Mesendoderm (in vitro differentiated cells): ENCODE data around the gene ANG.
"Not testable (repeated sequence)": the region's sequence is repeated elsewhere in the genome, so short reads cannot be mapped to it uniquely, and the experiment has no call there.

Experiments
- DNase-seq: peaks from one replicate; pipeline ENCODE4 v3.0.0; 2013
- H2AK5ac ChIP-seq: 2 replicates; pipeline ENCODE4 v1.6.1; 2013; ENCODE audit warnings: low read length, inconsistent platforms
- H2BK120ac ChIP-seq: 2 replicates; pipeline ENCODE4 v1.6.1; 2013; ENCODE audit warnings: low read depth, mild to moderate bottlenecking, low read length, moderate library complexity, mixed read lengths
- H2BK15ac ChIP-seq: replicated peaks from 2 replicates; pipeline ENCODE4 v1.6.1; 2013; ENCODE audit warnings: low read depth, mild to moderate bottlenecking, moderate library complexity
- H2BK5ac ChIP-seq: 2 replicates; pipeline ENCODE4 v1.6.1; 2013; ENCODE audit warnings: low read length, inconsistent platforms
- H3K18ac ChIP-seq: 2 replicates; pipeline ENCODE4 v1.6.1; 2013; ENCODE audit warnings: mild to moderate bottlenecking, low read length, mixed read lengths
- H3K23ac ChIP-seq: one replicate; pipeline ENCODE4 v1.6.1; 2013; ENCODE audit warnings: low read length
- H3K27ac ChIP-seq: 2 replicates; pipeline ENCODE4 v1.5.1; 2013; ENCODE audit warnings: low read depth, mild to moderate bottlenecking, inconsistent platforms, low read length, moderate library complexity
- H3K27me3 ChIP-seq: 2 replicates; pipeline ENCODE4 v1.6.1; 2013; ENCODE audit warnings: low read length, control low read depth, mild to moderate bottlenecking, inconsistent platforms; ENCODE audit not compliant: insufficient read depth, poor library complexity
- H3K36me3 ChIP-seq: 2 replicates; pipeline ENCODE4 v1.6.1; 2013; ENCODE audit warnings: low read length, inconsistent platforms; ENCODE audit not compliant: control insufficient read depth, insufficient read depth
- H3K4ac ChIP-seq: one replicate; pipeline ENCODE4 v1.6.1; 2013; ENCODE audit warnings: low read depth, mild to moderate bottlenecking, low read length, moderate library complexity
- H3K4me1 ChIP-seq: 2 replicates; pipeline ENCODE4 v1.6.1; 2013; ENCODE audit warnings: low read depth, low read length, inconsistent platforms; ENCODE audit not compliant: control insufficient read depth
- H3K4me2 ChIP-seq: 2 replicates; pipeline ENCODE4 v1.6.1; 2013; ENCODE audit warnings: low read length
- H3K4me3 ChIP-seq: 2 replicates; pipeline ENCODE4 v1.5.1; 2013; ENCODE audit warnings: mild to moderate bottlenecking, low read length
- H3K56ac ChIP-seq: one replicate; pipeline ENCODE4 v1.6.1; 2013; ENCODE audit warnings: low read length
- H3K79me1 ChIP-seq: 2 replicates; pipeline ENCODE4 v1.6.1; 2013; ENCODE audit warnings: low read length, inconsistent platforms
- H3K79me2 ChIP-seq: 2 replicates; pipeline ENCODE4 v1.6.1; 2013; ENCODE audit warnings: mild to moderate bottlenecking, low read length; ENCODE audit not compliant: control insufficient read depth, insufficient read depth
- H3K9ac ChIP-seq: 2 replicates; pipeline ENCODE4 v1.6.1; 2013; ENCODE audit warnings: low read length, inconsistent platforms
- H4K5ac ChIP-seq: one replicate; pipeline ENCODE4 v1.6.1; 2013; ENCODE audit warnings: low read length
- H4K8ac ChIP-seq: one replicate; pipeline ENCODE4 v1.6.1; 2013; ENCODE audit warnings: low read depth, mild to moderate bottlenecking, control low read depth, low read length, moderate library complexity
- WGBS: extraction: QIAGEN DNeasy Blood & Tissue Kit; methylation state at CpG from one replicate; pipeline ENCODE4 v1.1.7; 2013; ENCODE audit warnings: low lambda C conversion rate, missing lambda C conversion rate; ENCODE audit not compliant: insufficient coverage; ENCODE audit errors: extremely low coverage; 5-methylcytosine and 5-hydroxymethylcytosine counted together

Gene ANG

GRCh38 chr14:20697273-20698017, 8.9 kb downstream of the ANG start:
- Histone ChIP-seq H2BK5ac (no peak overlapping the region), H3K9ac (no peak overlapping the region), H2BK15ac (no peak overlapping the region), H4K5ac (no peak overlapping the region), H3K23ac (no peak overlapping the region), H4K8ac (no peak overlapping the region), H3K4me1 (no peaks in the 10 kb centered on the region), H3K36me3 (no peaks in the 10 kb centered on the region), H3K18ac (no peak overlapping the region), H2BK120ac (no peak overlapping the region), H3K4me3 (no peak overlapping the region), H3K4ac (no peak overlapping the region), H3K79me1 (no peaks in the 10 kb centered on the region), H3K27me3 (no peaks in the 10 kb centered on the region), H3K4me2 (no peak overlapping the region), H2AK5ac (no peak overlapping the region), H3K79me2 (no peaks in the 10 kb centered on the region), H3K27ac (no peak overlapping the region), H3K56ac (peak overlapping the region; percentile 9)
- no CpG with 5 or more reads among the region's 6 CpGs for WGBS
- DNase-seq: peak; percentile 85

- Histone ChIP-seq H3K4me1 (no peaks in the 10 kb centered on the region), H3K36me3 (no peaks in the 10 kb centered on the region), H2BK120ac (no peak overlapping the region), H4K5ac (no peak overlapping the region), H3K4ac (no peak overlapping the region), H3K23ac (no peak overlapping the region), H2AK5ac (no peak overlapping the region), H2BK15ac (no peak overlapping the region), H4K8ac (no peak overlapping the region), H3K79me2 (no peaks in the 10 kb centered on the region), H3K4me3 (no peak overlapping the region), H3K27ac (no peak overlapping the region), H3K27me3 (no peaks in the 10 kb centered on the region), H3K56ac (no peak overlapping the region), H3K79me1 (no peaks in the 10 kb centered on the region), H3K4me2 (no peak overlapping the region), H3K18ac (no peak overlapping the region), H2BK5ac (no peak overlapping the region), H3K9ac (no peak overlapping the region)
- no peak for DNase-seq
Measured at GRCh38 chr14:20698018-20698329, 9.4 kb downstream of the ANG start.

- Histone ChIP-seq H3K4me2 (no peak overlapping the region), H3K4me3 (no peak overlapping the region), H3K4me1 (no peaks in the 10 kb centered on the region), H3K27ac (no peak overlapping the region), H3K79me1 (no peaks in the 10 kb centered on the region), H2BK5ac (no peak overlapping the region), H2BK120ac (no peak overlapping the region), H2BK15ac (no peak overlapping the region), H3K36me3 (no peaks in the 10 kb centered on the region), H4K8ac (no peak overlapping the region), H3K79me2 (no peaks in the 10 kb centered on the region), H2AK5ac (no peak overlapping the region), H3K56ac (no peak overlapping the region), H4K5ac (no peak overlapping the region), H3K18ac (no peak overlapping the region), H3K23ac (no peak overlapping the region), H3K27me3 (no peaks in the 10 kb centered on the region), H3K4ac (no peak overlapping the region), H3K9ac (no peak overlapping the region)
- no CpG with 5 or more reads among the region's 5 CpGs for WGBS
- DNase-seq: no peak
Measured at GRCh38 chr14:20698934-20699333, 10.4 kb downstream of the ANG start.

GRCh38 chr14:20699931-20700330, 11.4 kb downstream of the ANG start:
- Histone ChIP-seq H3K56ac (no peak overlapping the region), H3K79me1 (no peaks in the 10 kb centered on the region), H2AK5ac (no peak overlapping the region), H3K79me2 (no peaks in the 10 kb centered on the region), H2BK5ac (no peak overlapping the region), H3K36me3 (no peaks in the 10 kb centered on the region), H4K5ac (no peak overlapping the region), H2BK15ac (no peak overlapping the region), H3K4me3 (no peak overlapping the region), H3K4me2 (no peak overlapping the region), H3K9ac (no peak overlapping the region), H4K8ac (no peak overlapping the region), H3K23ac (no peak overlapping the region), H3K4ac (no peak overlapping the region), H3K4me1 (no peaks in the 10 kb centered on the region), H3K27me3 (no peaks in the 10 kb centered on the region), H3K27ac (no peak overlapping the region), H3K18ac (no peak overlapping the region), H2BK120ac (no peak overlapping the region)
- no peak for DNase-seq

- not testable (repeated sequence) for H3K79me1 ChIP-seq
Measured at GRCh38 chr14:20700965-20701364, 12.4 kb downstream of the ANG start.

GRCh38 chr14:20706657-20707355, 18.2 kb downstream of the ANG start:
- WGBS: no CpG with 5 or more reads among the region's 4 CpGs
- no peak overlapping the region for H3K9ac ChIP-seq
- H4K8ac ChIP-seq: no peak overlapping the region
- H4K5ac ChIP-seq: no peak overlapping the region
- H3K23ac ChIP-seq: no peak overlapping the region
- no peak overlapping the region for H3K18ac ChIP-seq
- H3K4me2 ChIP-seq: no peak overlapping the region
- no peaks in the 10 kb centered on the region for H3K79me1 ChIP-seq
- H3K79me2 ChIP-seq: no peaks in the 10 kb centered on the region
- H3K4ac ChIP-seq: no peak overlapping the region
- no peak for DNase-seq
- H2AK5ac ChIP-seq: no peak overlapping the region
- no peak overlapping the region for H3K56ac ChIP-seq
- H3K36me3 ChIP-seq: no peaks in the 10 kb centered on the region
- no peak overlapping the region for H2BK120ac ChIP-seq
- no peak overlapping the region for H3K4me3 ChIP-seq
- H2BK15ac ChIP-seq: no peak overlapping the region
- no peaks in the 10 kb centered on the region for H3K27me3 ChIP-seq
- H2BK5ac ChIP-seq: no peak overlapping the region
- H3K4me1 ChIP-seq: peaks cover 3% of the 10 kb centered on the region
- H3K27ac ChIP-seq: no peak overlapping the region

More at GRCh38 chr14:20700965-20701364, 12.4 kb downstream of the ANG start:
- H2AK5ac ChIP-seq, H3K4me2 ChIP-seq, H3K4me3 ChIP-seq, H3K27me3 ChIP-seq, H3K56ac ChIP-seq, H3K4ac ChIP-seq, H3K4me1 ChIP-seq, H4K8ac ChIP-seq, H3K9ac ChIP-seq, H2BK15ac ChIP-seq, H3K79me2 ChIP-seq, H2BK120ac ChIP-seq, H3K36me3 ChIP-seq, H3K27ac ChIP-seq, DNase-seq, H2BK5ac ChIP-seq, H4K5ac ChIP-seq, H3K18ac ChIP-seq, H3K23ac ChIP-seq: not testable (repeated sequence)
- no CpG with 5 or more reads among the region's 7 CpGs for WGBS
